HUDEP-2 (cell line): ENCODE data around the gene SCARB1.

ENCODE experiments used
- DNase-seq, 76 experiments: peaks; one replicate each; lab custom pipeline; 2025; ENCODE audit not compliant: unreplicated experiment in 76 of 76; lab: John Stamatoyannopoulos, UW

The SCARB1 gene

GRCh38 chr12:124751654-124752355 is 111.9 kb downstream of the SCARB1 start:
- DNase-seq = no peak

GRCh38 chr12:124750787-124751471 is 112.7 kb downstream of the SCARB1 start:
- DNase-seq = peak in 1 of 76 experiments; percentile 10

GRCh38 chr12:124750149-124750656 is 113.5 kb downstream of the SCARB1 start:
- no peak for DNase-seq

GRCh38 chr12:124749725-124750124 is 113.9 kb downstream of the SCARB1 start:
- no peak for DNase-seq

- no peak for DNase-seq
Observed at GRCh38 chr12:124747426-124748161, 116.1 kb downstream of the SCARB1 start.

- no peak for DNase-seq
Observed at GRCh38 chr12:124746649-124747425, 116.8 kb downstream of the SCARB1 start.

GRCh38 chr12:124745891-124746570 is 117.6 kb downstream of the SCARB1 start:
- DNase-seq = peak in 6 of 76 experiments; percentile 3 to 37 (median 22)

GRCh38 chr12:124745465-124745890 is 118.2 kb downstream of the SCARB1 start:
- no peak for DNase-seq

GRCh38 chr12:124744659-124745464 is 118.8 kb downstream of the SCARB1 start:
- peak in 3 of 76 experiments; percentile 2 to 8 (median 5) for DNase-seq

GRCh38 chr12:124744273-124744640 is 119.4 kb downstream of the SCARB1 start:
- DNase-seq = no peak

- no peak for DNase-seq
Observed at GRCh38 chr12:124743479-124744272, 120.0 kb downstream of the SCARB1 start.

GRCh38 chr12:124742678-124743077 is 121.0 kb downstream of the SCARB1 start:
- DNase-seq = no peak

GRCh38 chr12:124742111-124742510 is 121.6 kb downstream of the SCARB1 start:
- DNase-seq = no peak

- DNase-seq = no peak
Observed at GRCh38 chr12:124741211-124741610, 122.5 kb downstream of the SCARB1 start.

GRCh38 chr12:124740691-124741137 is 123.0 kb downstream of the SCARB1 start:
- DNase-seq = no peak

GRCh38 chr12:124739953-124740561 is 123.6 kb downstream of the SCARB1 start:
- no peak for DNase-seq

- no peak for DNase-seq
Observed at GRCh38 chr12:124738636-124739467, 124.8 kb downstream of the SCARB1 start.
